Posterior vena cava (tissue), 2 donors: Measurements from ENCODE around the gene AMBP. TPM values are rescaled to one million over a fixed set of nuclear protein-coding genes. Genes with fewer than 3 reads are reported as not detected.
"Not testable (repeated sequence)": the region's sequence is repeated elsewhere in the genome, so short reads cannot be mapped to it uniquely, and the experiment has no call there.

Source experiments
- DNase-seq: peaks from one replicate; pipeline ENCODE4 v3.0.0-alpha.2; 2020; ENCODE audit warnings: low spot score
- intact Hi-C, 2 donors: fragments of 100-400 bp; cut with DNase I; formaldehyde crosslinking; loops; one replicate each; pipeline versions ENCODE4 v1.14.1 to v1.14.2; 2022 to 2023
- total RNA-seq, 2 donors: library from RNA; stranded (reverse); fragmentation: NEBNext Ultra II Directional; extraction: Animal tissue kit (Norgen Biotek cat#: 25700); gene quantifications; one replicate each; pipeline ENCODE4 v1.2.1, GENCODE V29; 2021
- donor health status: DM: yes; HTN: yes; CAD: no.
- donor health status: DM: yes; HTN: yes; CAD: no.

The AMBP gene
- total RNA-seq, 2 donors from 2014 or later, result 0.65 TPM; not detected in 1

DNA sequence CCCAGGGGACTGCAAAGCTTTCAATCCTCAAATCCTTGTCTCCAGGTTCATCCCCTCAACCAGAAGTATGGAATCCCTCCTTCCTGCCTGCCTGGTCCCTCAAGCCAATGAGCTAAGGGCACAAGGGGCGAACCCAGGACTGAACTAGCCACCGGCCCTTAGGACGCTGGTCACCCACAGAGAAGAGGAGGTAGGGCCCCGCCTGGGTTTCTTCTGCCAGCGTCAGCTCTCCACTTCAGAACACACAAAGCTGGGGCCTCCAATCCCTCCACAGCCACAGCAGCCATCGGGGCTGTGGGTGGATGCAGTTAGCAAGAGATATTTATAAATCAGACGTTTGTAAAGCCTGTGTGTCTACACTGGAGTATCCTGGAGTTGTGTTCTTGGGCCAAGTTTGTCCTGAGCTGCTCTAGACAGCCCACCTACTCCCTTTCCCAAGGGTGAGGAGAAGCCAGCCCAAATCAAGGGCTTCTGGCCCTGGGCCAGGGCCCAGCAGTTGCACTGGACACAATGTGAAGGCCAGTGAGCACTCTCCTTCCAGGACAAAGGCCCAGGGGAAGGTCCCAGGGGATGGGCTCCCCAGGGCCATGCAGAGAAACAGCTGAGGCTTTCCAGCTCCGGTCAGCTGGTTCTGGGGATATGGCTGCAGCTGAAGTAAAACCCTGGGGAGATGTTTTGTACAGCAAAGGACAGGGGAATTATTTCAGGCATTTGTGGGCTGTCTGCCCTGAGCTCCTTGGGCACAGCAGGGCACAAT lies 18.9 kb downstream of the AMBP start:
- DNase-seq, result no peak
- intact Hi-C loops, result no loop called here

DNA sequence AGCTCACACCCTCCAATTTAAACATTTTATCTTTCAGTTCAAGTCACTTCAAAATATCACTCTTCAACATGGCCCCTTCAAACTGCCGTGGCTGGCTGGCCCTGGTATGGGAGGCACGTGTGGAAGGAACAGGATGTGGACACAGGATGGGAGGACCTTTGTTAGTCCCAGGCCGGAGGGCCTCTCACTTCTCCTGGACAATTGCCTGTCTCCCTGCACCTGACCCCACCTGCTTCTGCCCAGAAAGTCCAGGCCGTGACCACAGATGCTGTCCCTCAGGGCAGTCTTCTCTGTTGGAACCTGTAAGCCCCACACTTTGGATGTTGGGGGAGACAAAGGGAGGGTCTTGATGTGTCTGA lies 19.4 kb downstream of the AMBP start:
- no peak for DNase-seq
- intact Hi-C loops, result no loop called here

DNA sequence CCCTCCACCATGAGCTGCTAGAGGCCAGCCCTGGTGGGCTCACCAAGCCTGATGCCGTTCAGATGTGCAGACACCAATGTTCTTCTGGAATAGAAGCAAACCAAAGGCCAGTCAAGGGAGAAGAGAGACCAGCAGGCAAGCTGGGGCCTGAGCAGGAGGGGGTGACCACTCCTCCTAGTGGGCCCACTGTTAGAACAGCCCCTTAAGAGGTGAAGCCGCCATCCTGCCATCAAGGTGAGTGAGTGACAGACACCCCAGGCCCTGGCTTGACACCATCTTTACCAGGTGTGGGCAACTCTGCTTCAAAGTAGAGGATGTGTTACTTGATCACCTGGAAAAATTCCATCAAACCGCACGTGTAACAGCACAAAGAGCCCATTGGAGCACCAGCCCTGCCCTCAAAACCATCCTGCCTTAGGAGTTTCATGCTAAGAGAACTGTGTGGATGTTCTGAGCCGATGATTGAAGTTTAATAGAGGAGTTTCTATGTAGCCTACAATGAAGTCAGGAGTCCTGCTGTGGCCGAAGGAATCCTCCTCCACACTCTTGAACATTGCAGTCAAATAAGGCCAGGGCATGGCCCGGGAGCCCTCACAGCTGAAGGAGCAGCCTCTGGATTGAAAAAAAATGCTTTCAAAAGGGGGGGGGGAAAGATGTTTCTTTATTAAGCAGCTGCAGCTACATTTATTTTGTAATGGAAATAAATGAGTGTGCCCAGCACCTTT lies 20.8 kb downstream of the AMBP start:
- DNase-seq, result peak; percentile 40
- intact Hi-C loops, result no loop called here

DNA sequence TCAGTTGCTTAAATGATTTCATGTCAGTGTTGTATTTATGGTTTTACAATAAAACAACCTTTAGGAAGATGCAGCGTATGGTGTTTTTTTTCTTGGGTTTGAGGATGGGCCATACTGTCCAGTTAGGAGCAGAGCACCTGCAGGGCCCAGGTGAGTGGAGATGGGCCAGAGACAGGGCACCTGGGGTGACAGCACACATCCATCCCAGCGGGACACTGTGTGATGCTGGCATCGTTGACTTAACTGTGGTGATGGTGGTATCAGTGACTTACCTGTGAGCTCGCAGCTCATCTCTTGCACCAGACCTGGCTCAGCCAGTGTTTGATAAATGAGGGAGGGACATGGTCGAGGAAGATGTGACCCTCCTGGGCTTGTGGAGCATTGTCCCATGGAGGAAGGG lies 21.6 kb downstream of the AMBP start:
- peak; percentile 66 for DNase-seq
- intact Hi-C loops, result no loop called here

DNA sequence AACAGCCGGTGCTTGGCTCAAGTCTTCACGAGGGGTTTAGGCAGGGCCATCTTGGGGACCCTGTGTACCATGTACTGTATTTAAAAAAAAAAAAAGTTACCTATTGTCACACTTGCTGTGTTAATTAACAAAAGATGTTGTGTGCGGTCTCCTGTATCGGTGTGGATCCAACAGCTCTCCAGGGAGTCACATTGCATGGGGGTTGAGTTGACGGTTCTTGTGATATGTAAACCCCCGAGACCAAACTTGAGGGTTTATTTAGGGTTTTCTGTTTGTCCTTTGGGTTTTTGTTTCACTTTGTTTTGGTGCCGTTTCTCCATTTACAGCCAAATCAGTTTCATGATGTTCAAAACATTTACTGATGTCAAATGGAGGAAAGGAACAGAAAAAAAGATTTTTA lies 22.2 kb downstream of the AMBP start:
- intact Hi-C loops, result no loop called here
- no peak for DNase-seq

DNA sequence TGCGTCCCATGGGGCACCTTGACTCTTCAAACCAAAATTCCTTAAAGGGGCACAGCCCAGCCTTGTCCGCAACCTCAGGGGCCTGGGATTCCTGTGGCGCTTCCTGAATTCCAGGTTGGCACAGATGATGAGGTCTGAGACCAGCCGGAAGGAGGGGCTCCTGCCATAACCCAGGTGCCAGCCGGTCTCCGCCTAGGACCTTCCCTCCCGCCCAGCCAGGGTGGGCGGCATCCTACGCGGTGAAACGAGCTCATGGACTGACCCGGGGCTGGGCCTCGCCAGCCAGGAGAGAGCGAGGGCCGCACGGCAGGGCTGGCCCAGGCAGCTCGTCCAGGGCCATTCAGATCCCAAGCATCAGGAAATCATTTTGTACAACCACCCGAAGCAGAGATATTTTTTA lies 23.0 kb downstream of the AMBP start:
- intact Hi-C loops, result no loop called here
- peak; percentile 44 for DNase-seq

DNA sequence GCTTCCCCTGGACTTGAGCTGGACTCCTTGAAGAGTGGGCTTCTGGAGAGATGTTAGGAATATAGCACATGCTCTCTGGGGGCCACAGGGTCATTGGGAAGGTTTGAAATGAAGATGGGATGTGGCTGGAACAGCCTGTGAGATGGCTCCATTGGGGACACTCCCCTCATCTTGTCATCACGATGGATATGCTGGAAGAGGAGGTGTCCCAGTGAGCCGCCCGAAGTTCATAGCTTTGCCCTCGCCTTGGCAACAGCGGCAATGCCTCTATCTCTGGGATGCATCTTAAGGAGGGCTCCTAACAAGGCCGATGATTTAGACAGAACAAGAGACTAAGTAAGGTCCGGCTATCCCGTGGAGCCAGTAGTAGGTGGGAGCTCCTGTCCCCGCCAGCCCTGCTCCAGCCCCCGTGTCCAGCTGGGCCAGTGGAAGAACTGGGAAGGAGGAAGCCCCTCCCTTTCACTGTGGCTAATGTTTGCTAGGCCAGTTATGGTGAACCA lies 23.9 kb downstream of the AMBP start:
- intact Hi-C loops, result no loop called here
- peak; percentile 36 for DNase-seq

DNA sequence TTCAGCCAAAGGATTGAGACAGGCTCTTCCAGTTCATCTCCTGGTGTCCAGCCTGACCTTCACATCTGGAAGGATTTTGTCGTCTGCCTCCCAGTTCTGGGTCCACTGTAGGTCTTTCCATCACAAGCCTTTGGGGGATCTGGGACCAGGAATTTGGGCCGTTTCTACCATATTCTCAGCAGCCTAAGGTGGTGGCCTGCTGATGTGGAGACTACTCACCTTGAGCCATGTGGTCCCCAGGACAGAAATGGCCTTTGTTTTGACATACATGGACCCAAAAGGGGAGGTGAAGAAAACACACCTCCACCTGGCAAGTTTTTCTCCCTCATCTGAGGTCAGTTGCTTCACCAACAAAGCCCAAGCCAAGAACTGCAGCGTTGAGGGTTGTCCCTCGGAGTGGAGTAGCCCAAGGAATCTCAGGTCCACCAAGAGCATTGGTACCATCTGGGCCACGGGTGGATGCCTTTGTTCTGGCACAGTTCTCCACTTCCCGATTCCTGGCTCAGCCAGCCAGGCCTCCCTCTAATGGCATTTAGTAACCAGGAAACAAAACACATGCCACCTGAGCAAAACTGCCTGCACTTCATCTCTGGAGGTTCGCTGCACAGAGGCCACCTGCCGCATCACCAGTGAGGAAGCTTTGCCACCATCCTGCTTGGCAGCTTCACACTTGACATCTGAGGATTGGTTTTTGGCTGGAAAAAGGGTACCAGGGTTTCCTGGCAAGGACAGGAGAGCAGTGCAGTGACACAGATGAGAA lies 24.7 kb downstream of the AMBP start:
- intact Hi-C loops, result no loop called here
- peak; percentile 49 for DNase-seq

DNA sequence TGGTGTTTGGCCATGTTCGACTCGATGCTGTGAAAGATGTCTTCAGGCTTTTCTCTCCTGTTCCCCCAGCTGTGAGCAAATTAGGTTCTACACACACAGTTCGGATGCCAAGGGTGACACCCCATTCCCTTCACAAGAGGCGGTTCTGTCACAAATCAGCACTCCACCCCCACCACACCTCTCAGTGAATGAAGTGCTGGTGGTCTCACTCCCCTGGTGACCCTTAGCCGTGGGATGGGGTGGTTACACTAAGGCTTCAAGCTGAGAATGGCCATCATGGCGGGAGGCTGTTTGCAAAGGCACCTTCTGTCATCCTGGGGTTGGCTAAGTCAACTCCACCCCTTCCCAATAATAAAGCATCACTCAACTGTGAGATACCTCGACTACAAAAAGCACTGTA lies 26.4 kb downstream of the AMBP start:
- intact Hi-C loops, result no loop called here
- peak; percentile 17 for DNase-seq

DNA sequence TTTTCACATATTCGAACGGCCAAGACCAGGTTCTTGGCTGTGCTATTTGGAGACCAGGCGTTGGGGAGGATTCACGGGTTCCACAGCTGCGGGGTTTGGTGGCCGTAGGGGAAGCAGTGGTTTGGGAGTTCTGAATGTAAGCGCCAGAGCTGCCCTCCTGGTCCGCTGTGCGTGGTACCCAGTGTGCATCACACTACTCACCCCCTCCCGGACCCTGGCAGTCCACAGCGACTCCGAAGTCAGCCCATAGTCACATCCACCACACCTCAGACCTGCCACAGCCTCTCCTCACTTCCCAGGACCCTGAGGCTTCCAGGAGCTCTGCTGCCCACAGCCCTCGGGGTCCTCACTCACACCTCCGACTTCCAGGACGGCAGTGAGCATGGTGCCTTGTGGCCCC lies 26.8 kb downstream of the AMBP start:
- DNase-seq, result peak; percentile 52
- intact Hi-C loops, result no loop called here

DNA sequence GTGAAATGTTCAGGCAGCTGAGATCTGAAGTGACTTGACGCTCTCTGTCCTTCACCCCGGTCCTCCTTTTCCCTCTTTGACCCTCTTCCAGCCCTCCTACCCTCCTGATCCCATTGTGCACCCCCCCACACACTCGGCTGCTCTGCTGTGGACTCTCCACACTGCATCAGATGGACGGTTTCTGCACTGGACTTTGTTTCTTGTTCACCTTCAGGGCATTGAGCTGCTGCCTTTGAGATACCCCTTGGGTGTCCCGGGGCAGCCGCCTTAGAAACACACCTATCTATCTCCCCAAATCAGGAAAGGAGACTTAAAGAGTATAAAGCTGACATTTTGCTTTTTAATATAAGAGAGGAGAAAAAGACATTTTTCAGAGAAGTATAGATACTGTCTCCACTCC lies 27.5 kb downstream of the AMBP start:
- DNase-seq, result peak; percentile 41
- intact Hi-C loops, result no loop called here

DNA sequence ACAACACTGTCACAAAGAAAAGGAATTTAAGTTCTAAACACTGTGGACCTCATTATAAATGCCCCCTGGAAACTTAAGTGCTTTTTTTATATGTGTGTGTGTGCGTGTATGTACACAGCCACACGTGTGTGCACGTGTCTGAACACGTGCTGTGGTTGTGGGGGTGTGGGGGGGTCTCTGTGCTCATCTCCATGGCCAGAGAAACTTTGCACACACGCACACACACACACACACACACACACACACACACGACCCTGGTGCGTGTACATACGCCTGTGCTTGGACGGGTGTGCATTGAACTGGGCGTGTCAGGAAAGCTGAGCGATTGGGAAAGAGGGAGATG lies 27.9 kb downstream of the AMBP start:
- intact Hi-C loops, result no loop called here
- DNase-seq, result peak; percentile 20

DNA sequence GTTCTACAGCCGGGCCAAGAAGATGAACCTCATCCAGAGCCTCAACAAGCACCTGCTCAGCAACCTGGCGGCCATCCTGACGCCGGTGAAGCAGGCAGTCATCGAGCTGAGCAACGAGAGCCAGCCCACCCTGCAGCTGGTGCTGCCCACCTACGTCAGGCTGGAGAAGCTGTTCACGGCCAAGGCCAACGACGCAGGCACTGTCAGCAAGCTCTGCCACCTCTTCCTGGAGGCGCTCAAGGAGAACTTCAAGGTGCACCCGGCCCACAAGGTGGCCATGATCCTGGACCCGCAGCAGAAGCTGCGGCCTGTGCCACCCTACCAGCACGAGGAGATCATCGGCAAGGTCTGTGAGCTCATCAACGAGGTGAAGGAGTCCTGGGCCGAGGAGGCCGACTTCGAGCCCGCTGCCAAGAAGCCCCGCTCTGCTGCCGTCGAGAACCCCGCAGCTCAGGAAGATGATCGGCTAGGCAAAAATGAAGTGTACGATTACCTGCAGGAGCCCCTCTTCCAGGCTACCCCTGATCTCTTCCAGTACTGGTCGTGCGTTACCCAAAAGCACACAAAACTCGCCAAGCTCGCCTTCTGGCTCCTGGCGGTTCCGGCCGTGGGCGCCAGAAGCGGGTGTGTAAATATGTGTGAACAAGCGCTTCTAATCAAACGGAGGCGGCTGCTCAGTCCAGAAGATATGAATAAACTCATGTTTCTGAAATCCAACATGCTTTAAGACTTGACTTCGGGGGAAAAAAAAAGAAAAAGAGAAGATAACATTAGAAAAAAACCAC lies 28.5 kb downstream of the AMBP start:
- intact Hi-C loops, result no loop called here
- peak; percentile 67 for DNase-seq

DNA sequence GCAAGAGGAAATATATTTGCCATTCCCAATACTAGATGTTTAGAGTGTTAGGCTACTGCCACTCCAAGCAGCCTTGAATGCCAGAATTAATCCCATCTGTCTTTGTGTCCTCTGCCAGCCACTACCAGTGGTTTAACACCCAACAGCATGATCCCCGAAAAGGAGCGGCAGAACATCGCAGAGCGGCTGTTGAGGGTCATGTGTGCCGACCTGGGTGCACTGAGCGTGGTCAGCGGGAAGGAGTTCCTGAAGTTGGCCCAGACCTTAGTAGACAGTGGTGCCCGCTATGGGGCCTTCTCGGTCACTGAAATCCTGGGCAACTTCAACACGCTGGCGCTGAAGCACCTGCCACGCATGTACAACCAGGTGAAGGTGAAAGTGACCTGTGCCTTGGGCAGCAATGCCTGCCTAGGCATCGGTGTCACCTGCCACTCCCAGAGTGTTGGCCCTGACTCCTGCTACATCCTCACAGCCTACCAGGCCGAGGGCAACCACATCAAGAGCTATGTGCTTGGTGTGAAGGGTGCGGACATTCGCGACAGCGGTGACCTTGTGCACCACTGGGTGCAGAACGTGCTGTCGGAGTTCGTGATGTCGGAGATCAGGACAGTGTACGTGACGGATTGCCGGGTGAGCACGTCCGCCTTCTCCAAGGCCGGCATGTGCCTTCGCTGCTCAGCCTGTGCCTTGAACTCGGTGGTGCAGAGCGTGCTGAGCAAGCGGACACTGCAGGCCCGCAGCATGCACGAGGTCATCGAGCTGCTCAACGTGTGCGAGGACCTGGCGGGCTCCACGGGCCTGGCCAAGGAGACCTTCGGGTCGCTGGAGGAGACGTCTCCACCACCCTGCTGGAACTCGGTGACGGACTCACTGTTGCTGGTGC lies 29.3 kb downstream of the AMBP start:
- DNase-seq, result peak; percentile 69
- intact Hi-C loops, result no loop called here

DNA sequence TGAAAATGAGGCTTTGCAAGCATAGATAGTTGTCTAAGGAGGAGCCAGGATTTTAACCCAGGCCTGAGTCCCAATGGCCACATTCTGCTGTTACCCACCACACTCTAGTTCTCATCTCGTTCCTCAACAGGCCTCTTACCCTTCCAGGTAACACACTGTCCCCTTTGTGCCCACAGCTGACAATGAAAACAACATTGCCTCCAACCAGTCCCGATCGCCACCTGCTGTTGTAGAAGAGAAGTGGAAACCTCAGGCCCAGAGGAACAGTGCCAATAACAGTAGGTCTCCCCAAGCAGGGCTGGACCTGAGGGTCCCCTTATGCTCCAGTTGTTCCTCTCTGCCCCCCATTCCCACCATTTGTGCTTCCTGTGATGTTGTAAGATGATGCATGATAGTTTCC lies 30.4 kb downstream of the AMBP start:
- DNase-seq, result peak; percentile 26
- intact Hi-C loops, result no loop called here

DNA sequence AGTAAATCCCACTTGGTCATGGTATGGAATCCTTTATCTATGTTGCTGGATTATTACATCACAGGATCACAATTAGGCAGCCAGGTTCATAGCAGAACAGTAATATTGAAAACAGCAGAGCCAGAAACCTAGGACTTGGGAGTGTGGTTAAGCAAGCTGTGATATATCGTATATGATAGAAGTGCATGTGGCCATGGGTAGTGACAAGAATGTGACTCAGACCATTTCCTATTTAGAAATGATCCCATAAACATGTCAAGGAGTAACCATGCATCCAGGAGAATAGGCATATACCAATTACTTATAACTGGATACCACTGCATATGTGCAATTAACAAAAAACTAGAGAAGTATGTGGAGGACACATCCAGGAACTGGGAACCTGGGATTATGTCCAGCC lies 31.2 kb downstream of the AMBP start:
- DNase-seq, result peak; percentile 12

DNA sequence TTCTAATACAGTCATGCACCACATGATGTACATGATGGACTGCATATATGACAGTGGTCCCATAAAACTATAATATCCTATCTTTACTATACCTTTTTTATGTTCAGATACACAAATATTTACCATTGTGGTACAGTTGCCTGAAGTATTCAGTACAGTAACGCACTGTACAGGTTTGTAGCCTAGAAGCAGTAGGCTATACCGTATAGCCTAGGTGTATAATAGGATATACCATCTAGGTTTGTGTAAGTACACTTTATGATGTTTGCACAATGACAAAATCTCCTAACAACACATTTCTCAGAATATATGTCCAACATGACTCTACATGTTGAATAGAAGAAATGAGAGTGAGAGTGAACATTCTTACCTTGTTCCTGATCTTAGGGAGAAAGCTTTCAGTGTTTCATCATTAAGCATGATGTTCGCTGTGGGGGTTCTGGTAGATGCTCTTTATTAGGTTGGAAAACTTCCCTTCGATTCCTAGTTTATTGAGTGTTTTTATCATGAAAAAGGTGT lies 31.8 kb downstream of the AMBP start:
- DNase-seq, result no peak
- intact Hi-C loops, result no loop called here

More for the DNA sequence above, 31.2 kb downstream of the AMBP start:
- intact Hi-C loops, result no loop called here

DNA sequence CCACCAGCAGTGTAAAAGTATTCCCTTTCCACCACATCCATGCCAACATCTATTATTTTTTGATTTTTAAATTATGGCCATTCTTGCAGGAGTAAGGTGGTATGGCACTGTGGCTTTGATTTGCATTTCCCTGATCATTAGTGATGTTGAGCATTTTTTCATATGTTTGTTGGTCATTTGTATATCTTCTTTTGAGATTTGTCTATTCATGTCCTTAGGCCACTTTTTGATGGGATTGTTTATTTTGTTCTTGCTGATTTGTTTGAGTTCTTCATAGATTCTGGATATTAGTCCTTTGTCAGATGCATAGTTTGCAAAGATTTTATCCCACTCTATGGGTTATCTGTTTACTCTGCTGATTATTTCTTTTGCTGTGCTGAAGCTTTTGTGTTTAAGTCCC lies 34.4 kb downstream of the AMBP start:
- not testable (repeated sequence) for DNase-seq
- intact Hi-C loops, result loop anchor here in 1 of 2 donors (2.0 kb wide), 1 partner anchor 65 kb away; no protein-coding TSS in a partner anchor
